ENCODE data around the gene WNT11.
A peak's percentile ranks its signal among the peaks of the same experiment; 100 is the strongest.

WNT11 gene

GRCh38 chr11:76194872-76195668, 11.2 kb downstream of the WNT11 start:
- Histone ChIP-seq H3K79me1 (ENCODE audit: low read length) (no peaks in the 10 kb centered on the region), H3K79me2 (ENCODE audit: control insufficient read depth, insufficient read depth, low read length) (no peaks in the 10 kb centered on the region), H3K18ac (ENCODE audit: low read length) (no peak overlapping the region), H3K27me3 (ENCODE audit: insufficient read depth, low read length, poor library complexity) (no peaks in the 10 kb centered on the region), H4K5ac (ENCODE audit: low read length) (no peak overlapping the region), H3K36me3 (ENCODE audit: control insufficient read depth, insufficient read depth, low read length) (no peaks in the 10 kb centered on the region), H2BK15ac (replicated peaks; ENCODE audit: low read depth) (no peak overlapping the region), H3K56ac (ENCODE audit: low read length) (no peak overlapping the region), H3K4me2 (ENCODE audit: low read length) (no peak overlapping the region), H3K4me3 (ENCODE audit: low read length) (no peak overlapping the region), H3K4ac (ENCODE audit: low read depth, low read length) (no peak overlapping the region), H4K8ac (ENCODE audit: low read depth, low read length) (no peak overlapping the region), H2AK5ac (ENCODE audit: low read length) (no peak overlapping the region), H2BK120ac (ENCODE audit: low read depth, low read length) (no peak overlapping the region), H2BK5ac (ENCODE audit: low read length) (no peak overlapping the region), H3K9ac (ENCODE audit: low read length) (no peak overlapping the region), H3K23ac (ENCODE audit: low read length) (no peak overlapping the region), H3K27ac (ENCODE audit: low read depth, low read length) (no peak overlapping the region), H3K4me1 (ENCODE audit: control insufficient read depth, low read depth, low read length) (no peaks in the 10 kb centered on the region)
- no peak for DNase-seq
- WGBS (ENCODE audit: extremely low coverage, insufficient coverage, low lambda C conversion rate) = no CpG with 5 or more reads among the region's 21 CpGs

GRCh38 chr11:76193219-76193618, 13.1 kb downstream of the WNT11 start:
- Histone ChIP-seq H3K18ac (ENCODE audit: low read length) (no peak overlapping the region), H3K23ac (ENCODE audit: low read length) (no peak overlapping the region), H4K8ac (ENCODE audit: low read depth, low read length) (no peak overlapping the region), H4K5ac (ENCODE audit: low read length) (no peak overlapping the region), H2BK15ac (replicated peaks; ENCODE audit: low read depth) (no peak overlapping the region), H2BK5ac (ENCODE audit: low read length) (no peak overlapping the region), H3K36me3 (ENCODE audit: control insufficient read depth, insufficient read depth, low read length) (no peaks in the 10 kb centered on the region), H3K27ac (ENCODE audit: low read depth, low read length) (no peak overlapping the region), H3K79me1 (ENCODE audit: low read length) (no peaks in the 10 kb centered on the region), H3K4me2 (ENCODE audit: low read length) (no peak overlapping the region), H3K56ac (ENCODE audit: low read length) (no peak overlapping the region), H3K4me1 (ENCODE audit: control insufficient read depth, low read depth, low read length) (no peaks in the 10 kb centered on the region), H3K79me2 (ENCODE audit: control insufficient read depth, insufficient read depth, low read length) (no peaks in the 10 kb centered on the region), H3K4ac (ENCODE audit: low read depth, low read length) (no peak overlapping the region), H3K9ac (ENCODE audit: low read length) (no peak overlapping the region), H3K27me3 (ENCODE audit: insufficient read depth, low read length, poor library complexity) (no peaks in the 10 kb centered on the region), H3K4me3 (ENCODE audit: low read length) (no peak overlapping the region), H2AK5ac (ENCODE audit: low read length) (no peak overlapping the region), H2BK120ac (ENCODE audit: low read depth, low read length) (no peak overlapping the region)
- no peak for DNase-seq
- WGBS (ENCODE audit: extremely low coverage, insufficient coverage, low lambda C conversion rate) = no CpG with 5 or more reads among the region's 9 CpGs

GRCh38 chr11:76190376-76190775, 15.9 kb downstream of the WNT11 start:
- H3K4me1 ChIP-seq (ENCODE audit: control insufficient read depth, low read depth, low read length) = no peaks in the 10 kb centered on the region
- no peak overlapping the region for H2BK15ac ChIP-seq (replicated peaks; ENCODE audit: low read depth)
- no peak overlapping the region for H2BK120ac ChIP-seq (ENCODE audit: low read depth, low read length)
- no CpG with 5 or more reads among the region's 7 CpGs for WGBS (ENCODE audit: extremely low coverage, insufficient coverage, low lambda C conversion rate)
- no peak overlapping the region for H3K4me2 ChIP-seq (ENCODE audit: low read length)
- no peak overlapping the region for H3K56ac ChIP-seq (ENCODE audit: low read length)
- no peaks in the 10 kb centered on the region for H3K79me1 ChIP-seq (ENCODE audit: low read length)
- H4K5ac ChIP-seq (ENCODE audit: low read length) = no peak overlapping the region
- no peaks in the 10 kb centered on the region for H3K27me3 ChIP-seq (ENCODE audit: insufficient read depth, low read length, poor library complexity)
- no peak overlapping the region for H3K9ac ChIP-seq (ENCODE audit: low read length)
- no peak overlapping the region for H4K8ac ChIP-seq (ENCODE audit: low read depth, low read length)
- DNase-seq = no peak
- H3K27ac ChIP-seq (ENCODE audit: low read depth, low read length) = no peak overlapping the region
- H3K79me2 ChIP-seq (ENCODE audit: control insufficient read depth, insufficient read depth, low read length) = no peaks in the 10 kb centered on the region
- no peak overlapping the region for H3K18ac ChIP-seq (ENCODE audit: low read length)
- no peaks in the 10 kb centered on the region for H3K36me3 ChIP-seq (ENCODE audit: control insufficient read depth, insufficient read depth, low read length)
- no peak overlapping the region for H2AK5ac ChIP-seq (ENCODE audit: low read length)
- H3K4ac ChIP-seq (ENCODE audit: low read depth, low read length) = no peak overlapping the region
- H2BK5ac ChIP-seq (ENCODE audit: low read length) = no peak overlapping the region
- no peak overlapping the region for H3K23ac ChIP-seq (ENCODE audit: low read length)
- no peak overlapping the region for H3K4me3 ChIP-seq (ENCODE audit: low read length)

- Histone ChIP-seq H3K56ac (ENCODE audit: low read length) (no peak overlapping the region), H3K18ac (ENCODE audit: low read length) (no peak overlapping the region), H3K36me3 (ENCODE audit: control insufficient read depth, insufficient read depth, low read length) (no peaks in the 10 kb centered on the region), H3K4me2 (ENCODE audit: low read length) (no peak overlapping the region), H3K27ac (ENCODE audit: low read depth, low read length) (no peak overlapping the region), H3K23ac (ENCODE audit: low read length) (no peak overlapping the region), H2BK15ac (replicated peaks; ENCODE audit: low read depth) (no peak overlapping the region), H3K79me2 (ENCODE audit: control insufficient read depth, insufficient read depth, low read length) (no peaks in the 10 kb centered on the region), H3K9ac (ENCODE audit: low read length) (no peak overlapping the region), H2BK5ac (ENCODE audit: low read length) (no peak overlapping the region), H4K8ac (ENCODE audit: low read depth, low read length) (no peak overlapping the region), H2BK120ac (ENCODE audit: low read depth, low read length) (no peak overlapping the region), H3K4ac (ENCODE audit: low read depth, low read length) (no peak overlapping the region), H4K5ac (ENCODE audit: low read length) (no peak overlapping the region), H3K4me3 (ENCODE audit: low read length) (no peak overlapping the region), H2AK5ac (ENCODE audit: low read length) (no peak overlapping the region), H3K4me1 (ENCODE audit: control insufficient read depth, low read depth, low read length) (peaks cover 2% of the 10 kb centered on the region), H3K27me3 (ENCODE audit: insufficient read depth, low read length, poor library complexity) (no peaks in the 10 kb centered on the region), H3K79me1 (ENCODE audit: low read length) (no peaks in the 10 kb centered on the region)
- DNase-seq = no peak
- no CpG with 5 or more reads among the region's 6 CpGs for WGBS (ENCODE audit: extremely low coverage, insufficient coverage, low lambda C conversion rate)
Observed at GRCh38 chr11:76189682-76190081, 16.6 kb downstream of the WNT11 start.

- H3K27ac ChIP-seq (ENCODE audit: low read depth, low read length) = no peak overlapping the region
- no peak overlapping the region for H3K4me3 ChIP-seq (ENCODE audit: low read length)
- no peak overlapping the region for H3K18ac ChIP-seq (ENCODE audit: low read length)
- no peaks in the 10 kb centered on the region for H3K36me3 ChIP-seq (ENCODE audit: control insufficient read depth, insufficient read depth, low read length)
- H3K79me2 ChIP-seq (ENCODE audit: control insufficient read depth, insufficient read depth, low read length) = no peaks in the 10 kb centered on the region
- no peak overlapping the region for H3K4me2 ChIP-seq (ENCODE audit: low read length)
- no CpG with 5 or more reads among the region's 4 CpGs for WGBS (ENCODE audit: extremely low coverage, insufficient coverage, low lambda C conversion rate)
- H2AK5ac ChIP-seq (ENCODE audit: low read length) = no peak overlapping the region
- H3K23ac ChIP-seq (ENCODE audit: low read length) = no peak overlapping the region
- H3K27me3 ChIP-seq (ENCODE audit: insufficient read depth, low read length, poor library complexity) = no peaks in the 10 kb centered on the region
- DNase-seq = no peak
- H3K4me1 ChIP-seq (ENCODE audit: control insufficient read depth, low read depth, low read length) = peaks cover 2% of the 10 kb centered on the region
- no peak overlapping the region for H4K8ac ChIP-seq (ENCODE audit: low read depth, low read length)
- no peak overlapping the region for H4K5ac ChIP-seq (ENCODE audit: low read length)
- H2BK120ac ChIP-seq (ENCODE audit: low read depth, low read length) = no peak overlapping the region
- H2BK15ac ChIP-seq (replicated peaks; ENCODE audit: low read depth) = no peak overlapping the region
- H2BK5ac ChIP-seq (ENCODE audit: low read length) = no peak overlapping the region
- H3K4ac ChIP-seq (ENCODE audit: low read depth, low read length) = no peak overlapping the region
- no peak overlapping the region for H3K9ac ChIP-seq (ENCODE audit: low read length)
- H3K56ac ChIP-seq (ENCODE audit: low read length) = no peak overlapping the region
- no peaks in the 10 kb centered on the region for H3K79me1 ChIP-seq (ENCODE audit: low read length)
Observed at GRCh38 chr11:76188873-76189272, 17.4 kb downstream of the WNT11 start.

- no peak overlapping the region for H2BK15ac ChIP-seq (replicated peaks; ENCODE audit: low read depth)
- peak overlapping the region; percentile 6 for H3K23ac ChIP-seq (ENCODE audit: low read length)
- H3K27ac ChIP-seq (ENCODE audit: low read depth, low read length) = no peak overlapping the region
- H2BK5ac ChIP-seq (ENCODE audit: low read length) = no peak overlapping the region
- H3K4me3 ChIP-seq (ENCODE audit: low read length) = no peak overlapping the region
- no peak overlapping the region for H2AK5ac ChIP-seq (ENCODE audit: low read length)
- no peaks in the 10 kb centered on the region for H3K27me3 ChIP-seq (ENCODE audit: insufficient read depth, low read length, poor library complexity)
- no peaks in the 10 kb centered on the region for H3K36me3 ChIP-seq (ENCODE audit: control insufficient read depth, insufficient read depth, low read length)
- H3K4me1 ChIP-seq (ENCODE audit: control insufficient read depth, low read depth, low read length) = peaks cover 2% of the 10 kb centered on the region
- H2BK120ac ChIP-seq (ENCODE audit: low read depth, low read length) = no peak overlapping the region
- WGBS (ENCODE audit: extremely low coverage, insufficient coverage, low lambda C conversion rate) = no CpG with 5 or more reads among the region's 21 CpGs
- H3K79me2 ChIP-seq (ENCODE audit: control insufficient read depth, insufficient read depth, low read length) = no peaks in the 10 kb centered on the region
- no peak overlapping the region for H3K4ac ChIP-seq (ENCODE audit: low read depth, low read length)
- H4K5ac ChIP-seq (ENCODE audit: low read length) = no peak overlapping the region
- no peak overlapping the region for H3K18ac ChIP-seq (ENCODE audit: low read length)
- H3K56ac ChIP-seq (ENCODE audit: low read length) = no peak overlapping the region
- H3K79me1 ChIP-seq (ENCODE audit: low read length) = no peaks in the 10 kb centered on the region
- H4K8ac ChIP-seq (ENCODE audit: low read depth, low read length) = no peak overlapping the region
- H3K4me2 ChIP-seq (ENCODE audit: low read length) = no peak overlapping the region
- no peak for DNase-seq
- H3K9ac ChIP-seq (ENCODE audit: low read length) = no peak overlapping the region
Observed at GRCh38 chr11:76186776-76187279, 19.5 kb downstream of the WNT11 start.
